ENCODE results near the gene TMEM151B.

Gene TMEM151B

DNA sequence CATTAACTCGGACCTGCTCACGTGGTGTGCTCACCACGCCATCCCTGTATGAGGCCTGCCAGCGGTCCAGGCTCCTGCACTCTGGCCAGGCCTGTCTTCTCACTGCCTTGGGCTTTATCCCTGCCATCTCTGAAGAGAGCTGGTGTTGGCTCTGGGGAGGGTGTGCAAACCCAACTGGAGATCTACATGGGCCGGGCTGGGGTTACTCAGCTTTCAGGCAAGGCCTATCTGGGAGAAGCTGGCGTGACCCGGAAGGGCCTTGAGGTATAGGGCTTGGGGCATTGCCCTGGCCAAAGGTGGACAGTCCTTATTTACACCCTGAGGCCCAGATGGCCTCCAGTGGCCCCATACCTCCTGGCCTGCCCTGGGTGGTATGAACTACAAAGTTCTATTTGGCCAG is 41.8 kb upstream of the TMEM151B start:
- no peak for TF ChIP-seq EP300 (IDR thresholded peaks at IDR 0.05; ENCODE audit: borderline replicate concordance)
- TF ChIP-seq TEAD4 (IDR thresholded peaks at IDR 0.05), result no peak
- no peak for TF ChIP-seq CEBPB (IDR thresholded peaks at IDR 0.05)
- no peak for TF ChIP-seq EGR1 (IDR thresholded peaks at IDR 0.05)

DNA sequence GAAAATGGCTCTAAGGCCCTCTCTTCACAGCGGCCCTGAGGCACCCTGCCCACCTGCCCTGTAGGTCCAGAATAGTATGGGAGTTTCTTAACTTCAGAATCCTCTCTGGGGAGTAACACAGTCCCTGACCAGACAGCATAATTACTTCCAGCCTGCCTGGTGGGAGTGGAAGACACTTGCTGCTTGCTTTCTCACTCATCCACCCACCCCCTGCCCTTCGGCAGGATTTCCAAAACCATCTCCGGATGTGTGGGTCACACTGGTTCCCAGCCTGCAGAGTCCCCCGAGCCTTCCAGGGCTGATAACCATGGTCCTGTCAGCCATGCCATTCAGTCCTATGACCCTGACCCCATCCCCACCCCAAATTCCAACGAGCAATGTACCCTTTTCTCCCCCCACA is 41.4 kb upstream of the TMEM151B start:
- TF ChIP-seq CEBPB (IDR thresholded peaks at IDR 0.05), result no peak
- no peak for TF ChIP-seq RAD21 (IDR thresholded peaks at IDR 0.05; ENCODE audit: low read depth)
- TF ChIP-seq TAF1 (IDR thresholded peaks at IDR 0.05; ENCODE audit: low read depth), result no peak
- TF ChIP-seq YY1 (IDR thresholded peaks at IDR 0.05; ENCODE audit: low read depth), result no peak
- no peak for TF ChIP-seq EGR1 (IDR thresholded peaks at IDR 0.05)
- TF ChIP-seq REST (IDR thresholded peaks at IDR 0.05; ENCODE audit: low read depth), result no peak
- TF ChIP-seq MAX (IDR thresholded peaks at IDR 0.05), result no peak

GRCh38 chr6:44229376-44230033 is 40.7 kb upstream of the TMEM151B start:
- TF ChIP-seq NFIC (IDR thresholded peaks at IDR 0.05) (no peak), REST (IDR thresholded peaks at IDR 0.05; ENCODE audit: low read depth) (no peak), RAD21 (IDR thresholded peaks at IDR 0.05; ENCODE audit: low read depth) (no peak), CREB1 (IDR thresholded peaks at IDR 0.05; ENCODE audit: low read depth) (no peak), YY1 (IDR thresholded peaks at IDR 0.05; ENCODE audit: low read depth) (no peak), MAX (IDR thresholded peaks at IDR 0.05) (no peak), ZBTB7A (IDR thresholded peaks at IDR 0.05; ENCODE audit: low read depth) (no peak), TCF12 (IDR thresholded peaks at IDR 0.05; ENCODE audit: low read depth) (no peak), EGR1 (IDR thresholded peaks at IDR 0.05) (no peak), EP300 (IDR thresholded peaks at IDR 0.05; ENCODE audit: borderline replicate concordance) (no peak), CEBPB (IDR thresholded peaks at IDR 0.05) (no peak), TEAD4 (IDR thresholded peaks at IDR 0.05) (no peak), TAF1 (IDR thresholded peaks at IDR 0.05; ENCODE audit: low read depth) (no peak), FOXM1 (IDR thresholded peaks at IDR 0.05; ENCODE audit: borderline replicate concordance, low read depth) (no peak)
- TF ChIP-seq, protein P1, sequence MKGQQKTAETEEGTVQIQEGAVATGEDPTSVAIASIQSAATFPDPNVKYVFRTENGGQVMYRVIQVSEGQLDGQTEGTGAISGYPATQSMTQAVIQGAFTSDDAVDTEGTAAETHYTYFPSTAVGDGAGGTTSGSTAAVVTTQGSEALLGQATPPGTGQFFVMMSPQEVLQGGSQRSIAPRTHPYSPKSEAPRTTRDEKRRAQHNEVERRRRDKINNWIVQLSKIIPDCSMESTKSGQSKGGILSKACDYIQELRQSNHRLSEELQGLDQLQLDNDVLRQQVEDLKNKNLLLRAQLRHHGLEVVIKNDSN (IDR thresholded peaks at IDR 0.05), result no peak

DNA sequence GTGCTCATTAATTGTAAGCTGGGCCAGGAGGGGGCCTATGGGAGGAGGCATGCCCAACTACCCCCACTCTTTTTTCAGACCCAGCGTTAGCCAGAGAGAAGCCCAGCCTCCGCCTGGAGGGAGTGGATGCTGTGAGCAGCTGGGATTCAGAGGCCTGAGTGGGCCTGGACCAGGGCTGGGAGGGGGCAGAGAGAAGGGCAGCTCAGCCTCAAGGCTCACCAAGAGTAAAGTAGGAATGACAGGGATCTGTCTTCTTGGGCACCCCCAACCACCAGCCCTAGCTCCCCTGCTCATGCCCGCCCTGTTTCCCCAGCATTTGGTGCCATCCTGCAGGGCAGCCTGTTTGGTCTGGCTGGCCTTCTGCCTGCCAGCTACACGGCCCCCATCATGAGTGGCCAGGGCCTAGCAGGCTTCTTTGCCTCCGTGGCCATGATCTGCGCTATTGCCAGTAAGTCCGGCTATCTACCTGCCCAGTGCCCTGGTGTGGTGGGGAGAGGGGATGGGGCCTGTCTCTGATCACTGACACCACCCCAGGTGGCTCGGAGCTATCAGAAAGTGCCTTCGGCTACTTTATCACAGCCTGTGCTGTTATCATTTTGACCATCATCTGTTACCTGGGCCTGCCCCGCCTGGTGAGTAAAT is 40.1 kb upstream of the TMEM151B start:
- no peak for TF ChIP-seq CEBPB (IDR thresholded peaks at IDR 0.05)
- TF ChIP-seq YY1 (IDR thresholded peaks at IDR 0.05; ENCODE audit: low read depth), result no peak
- no peak for TF ChIP-seq TAF1 (IDR thresholded peaks at IDR 0.05; ENCODE audit: low read depth)
- no peak for TF ChIP-seq CREB1 (IDR thresholded peaks at IDR 0.05; ENCODE audit: low read depth)
- TF ChIP-seq FOXM1 (IDR thresholded peaks at IDR 0.05; ENCODE audit: borderline replicate concordance, low read depth), result no peak
- no peak for TF ChIP-seq REST (IDR thresholded peaks at IDR 0.05; ENCODE audit: low read depth)
- TF ChIP-seq, protein P1 (IDR thresholded peaks at IDR 0.05), result no peak
